ENCODE results near the gene VAT1L.

Gene VAT1L

GRCh38 chr16:77869997-77870813 lies 81.8 kb downstream of the VAT1L start:
- DNase-seq: no peak

- no peak for DNase-seq
Measured at GRCh38 chr16:77871932-77872331, 83.6 kb downstream of the VAT1L start.

- DNase-seq: no peak
Measured at GRCh38 chr16:77873066-77873465, 84.7 kb downstream of the VAT1L start.

GRCh38 chr16:77874347-77874746 lies 86.0 kb downstream of the VAT1L start:
- no peak for DNase-seq

- DNase-seq: no peak
Measured at GRCh38 chr16:77876776-77877175, 88.4 kb downstream of the VAT1L start.

GRCh38 chr16:77877712-77878347 lies 89.5 kb downstream of the VAT1L start:
- no peak for DNase-seq

- DNase-seq: no peak
Measured at GRCh38 chr16:77881355-77882030, 93.1 kb downstream of the VAT1L start.

- no peak for DNase-seq
Measured at GRCh38 chr16:77882358-77882757, 94.0 kb downstream of the VAT1L start.

- no peak for DNase-seq
Measured at GRCh38 chr16:77885571-77886295, 97.4 kb downstream of the VAT1L start.

GRCh38 chr16:77888871-77889270 lies 100.5 kb downstream of the VAT1L start:
- no peak for DNase-seq

GRCh38 chr16:77890075-77890474 lies 101.7 kb downstream of the VAT1L start:
- no peak for DNase-seq

GRCh38 chr16:77894162-77894561 lies 105.8 kb downstream of the VAT1L start:
- DNase-seq: no peak

GRCh38 chr16:77895962-77896361 lies 107.6 kb downstream of the VAT1L start:
- no peak for DNase-seq

- DNase-seq: no peak
Measured at GRCh38 chr16:77896415-77897128, 108.2 kb downstream of the VAT1L start.

- no peak for DNase-seq
Measured at GRCh38 chr16:77897129-77897437, 108.7 kb downstream of the VAT1L start.

GRCh38 chr16:77897831-77898605 lies 109.7 kb downstream of the VAT1L start:
- DNase-seq: no peak

GRCh38 chr16:77898671-77899211 lies 110.4 kb downstream of the VAT1L start:
- no peak for DNase-seq

- no peak for DNase-seq
Measured at GRCh38 chr16:77899416-77899815, 111.1 kb downstream of the VAT1L start.

- no peak for DNase-seq
Measured at GRCh38 chr16:77905374-77905920, 117.1 kb downstream of the VAT1L start.

GRCh38 chr16:77910021-77910420 lies 121.7 kb downstream of the VAT1L start:
- no peak for DNase-seq

GRCh38 chr16:77912617-77913016 lies 124.3 kb downstream of the VAT1L start:
- no peak for DNase-seq
